Measurements from ENCODE around the gene STYK1. TPM values are rescaled to one million over a fixed set of nuclear protein-coding genes. Genes with fewer than 3 reads are reported as not detected.
A peak's percentile ranks its signal among the peaks of the same experiment; 100 is the strongest.

STYK1 gene, protein sequence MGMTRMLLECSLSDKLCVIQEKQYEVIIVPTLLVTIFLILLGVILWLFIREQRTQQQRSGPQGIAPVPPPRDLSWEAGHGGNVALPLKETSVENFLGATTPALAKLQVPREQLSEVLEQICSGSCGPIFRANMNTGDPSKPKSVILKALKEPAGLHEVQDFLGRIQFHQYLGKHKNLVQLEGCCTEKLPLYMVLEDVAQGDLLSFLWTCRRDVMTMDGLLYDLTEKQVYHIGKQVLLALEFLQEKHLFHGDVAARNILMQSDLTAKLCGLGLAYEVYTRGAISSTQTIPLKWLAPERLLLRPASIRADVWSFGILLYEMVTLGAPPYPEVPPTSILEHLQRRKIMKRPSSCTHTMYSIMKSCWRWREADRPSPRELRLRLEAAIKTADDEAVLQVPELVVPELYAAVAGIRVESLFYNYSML
- total RNA-seq (ENCODE audit: low replicate concordance), result 0.68 and 8.9 TPM in 2 replicates
- long read RNA-seq, transcript STYK1-201 (11 exons, 2,995 nt), result major isoform, 9 of 25 reads
- long read RNA-seq, partial matches to known transcripts, result 4 of 25 reads
- long read RNA-seq, other reads (novel, unspliced or antisense), result 12 of 25 reads

DNA sequence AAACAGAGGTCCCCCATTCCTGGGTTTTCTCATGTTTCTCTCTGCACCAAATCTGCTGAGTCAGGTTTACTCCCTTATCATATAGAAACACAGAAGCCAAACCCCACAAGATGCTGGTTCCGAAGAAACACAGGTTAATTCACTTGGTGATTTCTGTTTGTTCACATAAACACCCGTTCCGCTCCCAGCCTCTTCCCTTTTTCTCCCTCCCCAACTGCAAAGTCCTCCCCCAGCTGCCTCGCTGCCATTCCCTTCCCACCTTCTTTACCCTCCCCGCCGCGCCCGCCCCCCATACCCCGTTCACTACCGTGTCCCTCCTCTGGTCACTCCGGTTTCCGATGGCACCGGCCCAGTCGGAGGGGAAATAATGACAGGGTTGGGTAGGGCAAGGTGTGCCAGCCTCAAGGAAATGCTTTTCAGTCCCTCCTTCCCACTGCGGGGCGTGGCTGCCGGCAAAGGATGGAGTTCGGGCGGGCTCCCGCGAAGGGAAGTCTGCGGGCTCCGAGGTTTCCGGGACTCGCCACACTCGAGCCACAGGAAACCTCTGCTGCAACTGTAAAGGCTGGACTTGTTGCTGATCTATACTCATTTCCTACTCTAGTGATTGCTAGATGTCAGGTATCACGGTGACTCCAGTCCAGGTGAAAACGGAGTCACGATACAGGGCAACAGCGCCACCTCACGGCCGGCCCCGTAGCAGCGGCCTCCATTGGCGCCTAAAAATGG is at the start of gene STYK1:
Gene STYK1 (minus strand): TSS at position 394 of the 726 bp plus-strand sequence. CDS start 39,434 bp downstream, outside the sequence.
- peak; percentile 76 for DNase-seq (ENCODE audit: extremely low spot score, unreplicated experiment)
- H3K4me1 Mint-ChIP-seq (ENCODE audit: unreplicated experiment), result no peaks in the 10 kb centered on the region
- H3K27ac Mint-ChIP-seq, result peak within 1 kb of the TSS; percentile 94
- H3K27me3 Mint-ChIP-seq, result peaks cover 48% of the 10 kb centered on the region
- H3K4me3 Mint-ChIP-seq, result peak within 1 kb of the TSS; percentile 87
- peak; percentile 96 for TF ChIP-seq CTCF (conservative IDR thresholded peaks at IDR 0.05)
- peaks cover 4% of the 10 kb centered on the region for H3K36me3 Mint-ChIP-seq
- H3K9me3 Mint-ChIP-seq, result no peaks in the 10 kb centered on the region

- DNase-seq (ENCODE audit: extremely low spot score, unreplicated experiment), result peak; percentile 83
- Mint-ChIP-seq H3K27me3 (peaks cover 19% of the 10 kb centered on the region), H3K4me3 (peak within 1 kb of the TSS; percentile 97), H3K4me1 (ENCODE audit: unreplicated experiment) (peaks cover 14% of the 10 kb centered on the region), H3K27ac (peak within 1 kb of the TSS; percentile 97), H3K9me3 (no peaks in the 10 kb centered on the region), H3K36me3 (peaks cover 18% of the 10 kb centered on the region)
- no peak for TF ChIP-seq CTCF (conservative IDR thresholded peaks at IDR 0.05)
These were observed 49.3 kb upstream of the STYK1 start, which contains the start of gene YBX3 for GRCh38 chr12:10722905-10723746. Gene YBX3, minus strand, starts transcription at chr12:10723323. Its CDS starts 212 bp downstream, at chr12:10723111.

GRCh38 chr12:10722502-10722904 is 48.7 kb upstream of the STYK1 start:
- peaks cover 23% of the 10 kb centered on the region for H3K36me3 Mint-ChIP-seq
- no peaks in the 10 kb centered on the region for H3K9me3 Mint-ChIP-seq
- peak overlapping the region; percentile 97 for H3K27ac Mint-ChIP-seq
- peaks cover 17% of the 10 kb centered on the region for H3K4me1 Mint-ChIP-seq (ENCODE audit: unreplicated experiment)
- peak overlapping the region; percentile 97 for H3K4me3 Mint-ChIP-seq
- H3K27me3 Mint-ChIP-seq, result peaks cover 17% of the 10 kb centered on the region
- TF ChIP-seq CTCF (conservative IDR thresholded peaks at IDR 0.05), result peak; percentile 37
- no peak for DNase-seq (ENCODE audit: extremely low spot score, unreplicated experiment)

- peaks cover 12% of the 10 kb centered on the region for H3K27me3 Mint-ChIP-seq
- peak; percentile 78 for DNase-seq (ENCODE audit: extremely low spot score, unreplicated experiment)
- H3K9me3 Mint-ChIP-seq, result no peaks in the 10 kb centered on the region
- peaks cover 17% of the 10 kb centered on the region for H3K4me1 Mint-ChIP-seq (ENCODE audit: unreplicated experiment)
- H3K36me3 Mint-ChIP-seq, result peaks cover 29% of the 10 kb centered on the region
- peak overlapping the region; percentile 97 for H3K27ac Mint-ChIP-seq
- H3K4me3 Mint-ChIP-seq, result peak overlapping the region; percentile 97
- no peak for TF ChIP-seq CTCF (conservative IDR thresholded peaks at IDR 0.05)
These were observed 48.0 kb upstream of the STYK1 start for GRCh38 chr12:10721651-10722501.
